HepG2 (cell line): ENCODE data around the gene CMTM5. TPM values are rescaled to one million over a fixed set of nuclear protein-coding genes. Genes with fewer than 3 reads are reported as not detected.
A peak's percentile ranks its signal among the peaks of the same experiment; 100 is the strongest.

ENCODE experiments used
- ATAC-seq: fragments of 200-7000 bp; cut with Tn5 transposase; 3 replicates; pipeline ENCODE4 v1.9.1; 2020; ENCODE audit warnings: mild to moderate bottlenecking, moderate library complexity
- BruUV-seq: library from RNA; stranded (reverse); fragments of 400-500 nt; replicated peaks from 2 replicates; lab custom pipeline; 2021; lab: Mats Ljungman, UMichigan
- CTCF ChIA-PET: fragments of 300-600 bp; formaldehyde crosslinking; extraction: SDS; loops from one replicate; lab custom pipeline; 2021; ENCODE audit warnings: low total read pairs, inconsistent platforms, low intra/inter-chr PET ratio; lab: Yijun Ruan, JAX
- POLR2A ChIA-PET: fragments of 350-600 bp; sonication (Branson Sonifier 250); formaldehyde crosslinking; loops from one replicate; lab custom pipeline; 2020; ENCODE audit warnings: antibody characterized with exemption, inconsistent platforms; lab: Yijun Ruan, JAX
- DNase-seq: peaks from one replicate; pipeline ENCODE4 v3.0.0-alpha.2; 2015; ENCODE audit warnings: low spot score
- FAIRE-seq: peaks from 3 replicates; lab custom pipeline; 2011; peaks lifted over from hg19 to GRCh38; lab: Jason Lieb, UNC
- H2AFZ ChIP-seq: one replicate; pipeline ENCODE4 v1.6.1; 2011; ENCODE audit warnings: low read length, inconsistent platforms
- H3K27ac ChIP-seq: fragments of 300-600 bp; 3 replicates; pipeline ENCODE4 v1.8.0; 2011; ENCODE audit warnings: mixed run types, mild to moderate bottlenecking, mixed read lengths, low read length, inconsistent platforms; ENCODE audit not compliant: insufficient read depth; ENCODE audit errors: extremely low read length
- H3K27me3 ChIP-seq, 2 experiments: fragments of 200-600 bp in 1 of 2; 2 replicates in 1 of 2; 3 replicates in 1 of 2; pipeline versions ENCODE4 v1.6.0 to v1.8.0; 2011; ENCODE audit warnings: low read length in 2 of 2, mild to moderate bottlenecking in 2 of 2, moderate library complexity in 2 of 2, inconsistent platforms in 1 of 2; ENCODE audit not compliant: insufficient read depth in 2 of 2, control insufficient read depth in 1 of 2
- H3K36me3 ChIP-seq, 2 experiments: fragments of 200-600 bp in 1 of 2; replicated peaks in 1 of 2; 2 replicates in 1 of 2; 3 replicates in 1 of 2; pipeline versions ENCODE4 v1.5.1 to v1.8.0; 2011; ENCODE audit warnings: low read length in 2 of 2, inconsistent platforms in 1 of 2; ENCODE audit not compliant: insufficient read depth in 2 of 2, control insufficient read depth in 1 of 2
- H3K4me1 ChIP-seq: 2 replicates; pipeline ENCODE4 v1.5.1; 2012; ENCODE audit warnings: low read length, inconsistent platforms; ENCODE audit not compliant: insufficient read depth
- H3K4me2 ChIP-seq: 2 replicates; pipeline ENCODE4 v1.6.0; 2011; ENCODE audit warnings: low read depth, low read length, inconsistent platforms
- H3K4me3 ChIP-seq, 3 experiments: fragments of 200-600 bp in 1 of 3; sonication (generic), shearing (Covaris generic) in 1 of 3; replicated peaks in 1 of 3; 2 replicates each; pipeline ENCODE4 v1.5.1; 2011 to 2016; ENCODE audit warnings: low read length in 3 of 3, inconsistent platforms in 2 of 3, low read depth in 2 of 3, mild to moderate bottlenecking in 2 of 3, control low read depth in 1 of 3, mixed read lengths in 1 of 3; ENCODE audit not compliant: insufficient read depth in 1 of 3
- H3K79me2 ChIP-seq: one replicate; pipeline ENCODE4 v1.6.1; 2011; ENCODE audit warnings: low read length, inconsistent platforms; ENCODE audit not compliant: insufficient read depth
- H3K9ac ChIP-seq: 2 replicates; pipeline ENCODE4 v1.6.0; 2011; ENCODE audit warnings: mild to moderate bottlenecking, low read depth, low read length, inconsistent platforms; ENCODE audit not compliant: insufficient read depth
- H3K9me3 ChIP-seq: 2 replicates; pipeline ENCODE4 v1.5.1; 2012; ENCODE audit warnings: mild to moderate bottlenecking, low read length
- H4K20me1 ChIP-seq: 2 replicates; pipeline ENCODE4 v1.6.0; 2011; ENCODE audit warnings: inconsistent platforms, mild to moderate bottlenecking, low read length, moderate library complexity; ENCODE audit not compliant: insufficient read depth
- CREM ChIP-seq, 2 experiments: sonication (generic) in 1 of 2; formaldehyde crosslinking in 1 of 2; IDR thresholded peaks; 2 replicates each; pipeline versions ENCODE4 v1.4.0 to v1.6.1; 2016 to 2020; ENCODE audit warnings: antibody characterized with exemption in 1 of 2, mild to moderate bottlenecking in 1 of 2, missing genetic modification reagents in 1 of 2
- FOXM1 ChIP-seq: sonication (generic); formaldehyde crosslinking; IDR thresholded peaks from 2 replicates; pipeline ENCODE4 v1.5.0; 2020; ENCODE audit warnings: missing genetic modification reagents
- FOXO4 ChIP-seq: sonication (generic); formaldehyde crosslinking; conservative IDR thresholded peaks from 2 replicates; pipeline ENCODE4 v1.8.1; 2023; ENCODE audit warnings: missing genetic modification reagents
- GATAD2A ChIP-seq: IDR thresholded peaks from 2 replicates; pipeline ENCODE4 v1.6.1; 2016
- HOXA5 ChIP-seq: sonication (generic); formaldehyde crosslinking; IDR thresholded peaks from 2 replicates; pipeline ENCODE4 v1.4.0; 2020; ENCODE audit warnings: missing genetic modification reagents
- KLF16 ChIP-seq, 2 experiments: sonication (generic) in 1 of 2; formaldehyde crosslinking in 1 of 2; IDR thresholded peaks; 2 replicates each; pipeline versions ENCODE4 v1.6.1 to v1.8.0; 2016 to 2023; ENCODE audit warnings: missing genetic modification reagents in 2 of 2, missing compliant biosample characterization in 1 of 2
- SMAD1 ChIP-seq: sonication (generic); formaldehyde crosslinking; IDR thresholded peaks from 2 replicates; pipeline ENCODE4 v1.4.0; 2020; ENCODE audit warnings: missing genetic modification reagents, low read depth, mild to moderate bottlenecking, borderline replicate concordance
- ZBTB7A ChIP-seq: sonication (generic); formaldehyde crosslinking; IDR thresholded peaks from 2 replicates; pipeline ENCODE4 v1.8.0; 2022; ENCODE audit warnings: mild to moderate bottlenecking, missing genetic modification reagents
- ZSCAN22 ChIP-seq: sonication (generic); formaldehyde crosslinking; IDR thresholded peaks from 2 replicates; pipeline ENCODE4 v1.4.0; 2020; ENCODE audit warnings: mild to moderate bottlenecking, missing genetic modification reagents
- WGBS: methylation state at CpG from one replicate; pipeline ENCODE4 v1.1.6; 2017; ENCODE audit warnings: low lambda C conversion rate; 5-methylcytosine and 5-hydroxymethylcytosine counted together
- in situ Hi-C: cut with HindIII; loops from 2 replicates; pipeline ENCODE4 v1.10.0; 2017; ENCODE audit warnings: low pct_unique_long_range_greater_than_20kb; ENCODE audit not compliant: extremely low pct_ligation_motif_present
- intact Hi-C: fragments of 100-400 bp; cut with micrococcal nuclease; formaldehyde crosslinking; loops from one replicate; pipeline ENCODE4 v1.10.0; 2022; ENCODE audit not compliant: unreplicated experiment
- polyA plus RNA-seq, 8 experiments: library from polyadenylated mRNA; depleted of rRNA in 3 of 8; stranded (reverse) in 7 of 8; unstranded in 1 of 8; fragments of >200 nt; fragmentation: Illumina TruSeq in 4 of 8; extraction: Trizol in 4 of 8; gene quantifications; 2 replicates each; pipeline versions ENCODE4 v1.2.1 to v1.2.3, GENCODE V29; 2011 to 2016; ENCODE audit warnings: low read depth in 4 of 8, missing spikeins in 1 of 8, mixed read lengths in 1 of 8; ENCODE audit not compliant: insufficient read depth in 1 of 8
- total RNA-seq, 5 experiments: library from RNA; depleted of rRNA; stranded (reverse); fragments of >200 nt; fragmentation: Illumina TruSeq; extraction: Trizol; gene quantifications; 2 replicates each; pipeline ENCODE4 v1.2.3, GENCODE V29; 2016; ENCODE audit warnings: low read depth in 1 of 5
- TF ChIP-seq, protein P1 (sequence below): sonication (generic); formaldehyde crosslinking; IDR thresholded peaks from 2 replicates; pipeline ENCODE4 v1.4.0; 2020; ENCODE audit warnings: mild to moderate bottlenecking, low read depth, missing genetic modification reagents

Gene CMTM5
- total and polyA plus RNA-seq, 2 of the 13 experiments (the other 11 are each of a cell fraction or from before 2014, with no cell fraction given): not detected

GRCh38 chr14:23371865-23372264, 5.0 kb upstream of the CMTM5 start:
- H4K20me1 ChIP-seq: no peaks in the 10 kb centered on the region
- DNase-seq (no peak), FAIRE-seq (no peak)
- CTCF ChIA-PET: no interaction called here
- 0% methylated on average over 1 of the region's 1 CpG for WGBS
- H3K9ac ChIP-seq: no peak overlapping the region
- peaks cover 23 to 91% of the 10 kb centered on the region in 2 experiments for H3K27me3 ChIP-seq
- H3K36me3 ChIP-seq: no peaks in the 10 kb centered on the region
- H2AFZ ChIP-seq: no peak overlapping the region
- no peak overlapping the region for H3K27ac ChIP-seq
- intact Hi-C loops: no loop called here
- in situ Hi-C loops: no loop called here
- H3K4me1 ChIP-seq: no peaks in the 10 kb centered on the region
- H3K4me3 ChIP-seq: no peak overlapping the region
- H3K9me3 ChIP-seq: no peaks in the 10 kb centered on the region
- no peaks in the 10 kb centered on the region for H3K79me2 ChIP-seq
- BruUV-seq: no TSS peak
- TF ChIP-seq, protein P1, sequence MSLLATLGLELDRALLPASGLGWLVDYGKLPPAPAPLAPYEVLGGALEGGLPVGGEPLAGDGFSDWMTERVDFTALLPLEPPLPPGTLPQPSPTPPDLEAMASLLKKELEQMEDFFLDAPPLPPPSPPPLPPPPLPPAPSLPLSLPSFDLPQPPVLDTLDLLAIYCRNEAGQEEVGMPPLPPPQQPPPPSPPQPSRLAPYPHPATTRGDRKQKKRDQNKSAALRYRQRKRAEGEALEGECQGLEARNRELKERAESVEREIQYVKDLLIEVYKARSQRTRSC (CRISPR knock-in tag): no peak
- TF ChIP-seq FOXO4 (CRISPR knock-in tag) (peak; percentile 93; the same call in 1 of the 2 replicates), KLF16 (CRISPR knock-in tag; IDR thresholded peaks at IDR 0.05) (peak in 1 of 2 experiments; percentile 56; a peak in 1 of 4 replicates), SMAD1 (0 out of 2 replicates have a peak, but pooled peaks have one; percentile 20), ZBTB7A (CRISPR knock-in tag) (0 out of 2 replicates have a peak, but pooled peaks have one; percentile 28), FOXM1 (no peak)
- TF ChIP-seq, all 625 proteins: peak for 4
- no peak for ATAC-seq
- no peak overlapping the region for H3K4me2 ChIP-seq
- POLR2A ChIA-PET: no interaction called here

- Histone ChIP-seq H3K4me2 (no peak within 1 kb of the TSS), H3K9me3 (no peaks in the 10 kb centered on the region), H4K20me1 (no peaks in the 10 kb centered on the region), H3K79me2 (no peaks in the 10 kb centered on the region), H2AFZ (no peak within 1 kb of the TSS), H3K4me1 (no peaks in the 10 kb centered on the region), H3K27ac (no peak within 1 kb of the TSS), H3K36me3 (no peaks in the 10 kb centered on the region), H3K4me3 (no peak within 1 kb of the TSS), H3K27me3 (peaks cover 24 to 91% of the 10 kb centered on the region in 2 experiments), H3K9ac (no peak within 1 kb of the TSS)
- intact Hi-C loops (no loop called here), in situ Hi-C loops (no loop called here)
- no TSS peak for BruUV-seq
- POLR2A ChIA-PET: no interaction called here
- CTCF ChIA-PET: no interaction called here
- 1% methylated on average over 2 of the region's 2 CpGs for WGBS
- DNase-seq: no peak
- ATAC-seq: no peak
- FAIRE-seq: no peak
- no peak for TF ChIP-seq GATAD2A (CRISPR knock-in tag)
- TF ChIP-seq HOXA5 (CRISPR knock-in tag): no peak
- TF ChIP-seq ZSCAN22 (CRISPR knock-in tag): no peak
- TF ChIP-seq CREM (IDR thresholded peaks at IDR 0.05): no peak
- TF ChIP-seq CREM (CRISPR knock-in tag; IDR thresholded peaks at IDR 0.05): no peak
Measured at GRCh38 chr14:23372509-23372908, 4.3 kb upstream of the CMTM5 start, which contains the start of gene IL25. IL25 (plus strand) TSS chr14:23372809.
